Fibroblast of mammary gland (primary cell): ENCODE results near the gene PDE7B.

Experiments used
- DNase-seq: peaks from one replicate; pipeline ENCODE4 v3.0.0-alpha.2; 2010; ENCODE audit warnings: low read depth
- H3K4me3 ChIP-seq: 2 replicates; pipeline ENCODE4 v1.5.1; 2011; ENCODE audit warnings: low read depth, mild to moderate bottlenecking, low read length, moderate library complexity; ENCODE audit not compliant: control insufficient read depth
- TF ChIP-seq, protein P1 (sequence below): conservative IDR thresholded peaks from 2 replicates; pipeline ENCODE4 v1.5.1; 2011; ENCODE audit warnings: low read depth, low read length, inconsistent platforms; ENCODE audit not compliant: control insufficient read depth, insufficient read depth

Gene PDE7B

DNA sequence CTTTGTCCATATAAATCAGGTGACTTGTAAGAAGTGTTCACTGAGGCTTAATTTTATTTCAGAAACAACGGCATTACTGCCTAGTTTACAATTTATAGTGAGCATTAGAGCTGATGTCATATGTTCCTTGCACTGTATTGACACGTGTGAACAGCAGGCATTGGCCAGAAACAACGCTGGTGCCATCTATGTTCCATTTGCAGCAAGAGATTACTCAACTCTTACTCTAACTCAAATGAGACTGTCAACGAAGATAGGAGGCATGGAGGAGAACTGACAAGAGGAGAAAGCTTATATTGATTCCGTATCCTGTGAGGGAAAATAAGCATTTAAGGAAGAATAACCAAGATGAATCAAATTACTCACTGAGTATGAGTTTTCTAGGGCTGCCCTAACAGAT, 350.2 kb downstream of the PDE7B start:
- DNase-seq = no peak

GRCh38 chr6:136208783-136209182, 357.3 kb downstream of the PDE7B start:
- no peak for DNase-seq
- TF ChIP-seq, protein P1, sequence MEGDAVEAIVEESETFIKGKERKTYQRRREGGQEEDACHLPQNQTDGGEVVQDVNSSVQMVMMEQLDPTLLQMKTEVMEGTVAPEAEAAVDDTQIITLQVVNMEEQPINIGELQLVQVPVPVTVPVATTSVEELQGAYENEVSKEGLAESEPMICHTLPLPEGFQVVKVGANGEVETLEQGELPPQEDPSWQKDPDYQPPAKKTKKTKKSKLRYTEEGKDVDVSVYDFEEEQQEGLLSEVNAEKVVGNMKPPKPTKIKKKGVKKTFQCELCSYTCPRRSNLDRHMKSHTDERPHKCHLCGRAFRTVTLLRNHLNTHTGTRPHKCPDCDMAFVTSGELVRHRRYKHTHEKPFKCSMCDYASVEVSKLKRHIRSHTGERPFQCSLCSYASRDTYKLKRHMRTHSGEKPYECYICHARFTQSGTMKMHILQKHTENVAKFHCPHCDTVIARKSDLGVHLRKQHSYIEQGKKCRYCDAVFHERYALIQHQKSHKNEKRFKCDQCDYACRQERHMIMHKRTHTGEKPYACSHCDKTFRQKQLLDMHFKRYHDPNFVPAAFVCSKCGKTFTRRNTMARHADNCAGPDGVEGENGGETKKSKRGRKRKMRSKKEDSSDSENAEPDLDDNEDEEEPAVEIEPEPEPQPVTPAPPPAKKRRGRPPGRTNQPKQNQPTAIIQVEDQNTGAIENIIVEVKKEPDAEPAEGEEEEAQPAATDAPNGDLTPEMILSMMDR = no peak
- H3K4me3 ChIP-seq = no peak overlapping the region

More for the DNA sequence above, 350.2 kb downstream of the PDE7B start:
- TF ChIP-seq, protein P1 = no peak
- no peak overlapping the region for H3K4me3 ChIP-seq

DNA sequence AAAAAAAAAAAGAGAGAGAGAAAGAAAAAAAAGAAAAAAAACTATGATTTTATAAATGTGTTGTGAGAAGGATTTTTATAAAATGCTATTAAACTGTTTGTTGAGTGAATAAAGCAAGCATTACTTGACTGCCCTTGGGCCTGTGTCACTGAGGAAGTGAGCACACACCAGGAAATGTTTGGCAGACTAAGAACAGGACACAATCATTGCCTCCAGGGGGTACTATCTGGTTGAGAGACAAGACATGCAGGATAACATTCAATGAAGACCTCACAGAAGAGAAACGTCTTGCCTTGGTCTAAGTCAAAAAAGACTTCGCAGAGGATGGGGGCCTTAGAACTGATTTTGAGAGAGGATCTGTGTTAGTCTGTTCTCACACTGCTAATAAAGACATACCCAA, 358.0 kb downstream of the PDE7B start:
- TF ChIP-seq, protein P1 = no peak
- no peak for DNase-seq

DNA sequence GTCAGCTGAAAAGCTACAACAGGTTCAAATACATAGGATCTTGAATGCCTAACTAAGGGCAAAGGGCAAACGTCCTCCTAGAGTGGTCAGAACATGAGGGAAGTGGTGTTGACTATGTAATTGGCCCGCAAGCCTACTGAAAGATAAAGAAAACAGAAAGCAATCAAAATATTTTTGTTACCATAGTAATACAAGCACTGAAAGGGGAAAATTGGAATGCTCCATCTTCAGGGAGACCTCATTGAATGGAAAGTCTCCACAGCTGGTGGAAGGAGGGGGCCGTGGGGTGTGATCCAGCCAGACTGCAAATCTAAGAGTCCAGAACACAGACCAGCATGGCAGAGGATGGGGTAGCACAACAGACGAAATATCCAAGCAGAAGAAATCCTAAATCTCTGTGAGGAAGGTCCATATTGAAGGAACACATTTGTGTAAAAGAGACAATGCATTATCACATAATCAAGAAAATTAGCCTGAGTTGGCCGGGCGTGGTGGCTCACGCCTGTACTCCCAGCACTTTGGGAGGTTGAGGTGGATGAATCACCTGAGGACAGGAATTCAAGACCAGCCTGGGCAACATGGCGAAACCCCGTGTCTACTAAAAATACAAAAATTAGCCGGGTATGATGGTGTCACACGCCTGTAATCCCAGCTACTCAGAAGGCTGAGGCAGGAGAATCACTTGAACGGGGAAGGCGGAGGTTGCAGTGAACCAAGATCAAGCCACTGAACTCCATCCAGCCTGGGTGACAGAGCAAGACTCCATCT, 359.1 kb downstream of the PDE7B start:
- no peak overlapping the region for H3K4me3 ChIP-seq
- TF ChIP-seq, protein P1 = no peak
- no peak for DNase-seq

More for the DNA sequence above, 358.0 kb downstream of the PDE7B start:
- H3K4me3 ChIP-seq = no peak overlapping the region

GRCh38 chr6:136212608-136213007, 361.1 kb downstream of the PDE7B start:
- no peak overlapping the region for H3K4me3 ChIP-seq
- TF ChIP-seq, protein P1 = no peak
- no peak for DNase-seq

- no peak overlapping the region for H3K4me3 ChIP-seq
- TF ChIP-seq, protein P1 = no peak
- no peak for DNase-seq
These were observed 361.6 kb downstream of the PDE7B start for GRCh38 chr6:136213012-136213539.
